RKO (cell line): ENCODE measurements around the gene PCK2.

Source experiments
- DNase-seq: peaks from one replicate; pipeline ENCODE4 v3.0.0-alpha.2; 2016; ENCODE audit warnings: low spot score

PCK2 gene

GRCh38 chr14:24115422-24116127 is 21.5 kb downstream of the PCK2 start:
- no peak for DNase-seq

- no peak for DNase-seq
Observed at GRCh38 chr14:24116128-24116814, 22.2 kb downstream of the PCK2 start.

GRCh38 chr14:24117179-24117578 is 23.1 kb downstream of the PCK2 start:
- DNase-seq = no peak

GRCh38 chr14:24119691-24120090 is 25.6 kb downstream of the PCK2 start:
- no peak for DNase-seq

GRCh38 chr14:24121210-24121609 is 27.1 kb downstream of the PCK2 start:
- DNase-seq = no peak

GRCh38 chr14:24122416-24122815 is 28.3 kb downstream of the PCK2 start:
- no peak for DNase-seq

GRCh38 chr14:24122898-24123297 is 28.8 kb downstream of the PCK2 start:
- no peak for DNase-seq

- no peak for DNase-seq
Observed at GRCh38 chr14:24123424-24124417, 29.6 kb downstream of the PCK2 start.

GRCh38 chr14:24126939-24127338 is 32.8 kb downstream of the PCK2 start:
- DNase-seq = no peak

GRCh38 chr14:24127673-24128072 is 33.6 kb downstream of the PCK2 start:
- DNase-seq = no peak

- DNase-seq = no peak
Observed at GRCh38 chr14:24129410-24129998, 35.4 kb downstream of the PCK2 start.

GRCh38 chr14:24130380-24130716 is 36.2 kb downstream of the PCK2 start, which contains the start of gene FITM1:
FITM1 (plus strand) TSS chr14:24130659; CDS start chr14:24131564, 905 bp downstream.
- no peak for DNase-seq

- no peak for DNase-seq
Observed at GRCh38 chr14:24130717-24131548, 36.8 kb downstream of the PCK2 start.

- no peak for DNase-seq
Observed at GRCh38 chr14:24131549-24131966, 37.4 kb downstream of the PCK2 start.

- DNase-seq = no peak
Observed at GRCh38 chr14:24132061-24132685, 38.1 kb downstream of the PCK2 start.

GRCh38 chr14:24132976-24133375 is 38.9 kb downstream of the PCK2 start:
- DNase-seq = no peak

GRCh38 chr14:24133735-24134134 is 39.6 kb downstream of the PCK2 start:
- no peak for DNase-seq

GRCh38 chr14:24135584-24135833 is 41.4 kb downstream of the PCK2 start:
- DNase-seq = no peak

GRCh38 chr14:24135834-24136683 is 41.9 kb downstream of the PCK2 start, which contains the start of gene PSME1:
PSME1 (plus strand) TSS chr14:24136194; CDS start chr14:24136263, 69 bp downstream.
- DNase-seq = peak; percentile 87
